ENCODE results near the gene DOCK9.

DOCK9 gene

DNA sequence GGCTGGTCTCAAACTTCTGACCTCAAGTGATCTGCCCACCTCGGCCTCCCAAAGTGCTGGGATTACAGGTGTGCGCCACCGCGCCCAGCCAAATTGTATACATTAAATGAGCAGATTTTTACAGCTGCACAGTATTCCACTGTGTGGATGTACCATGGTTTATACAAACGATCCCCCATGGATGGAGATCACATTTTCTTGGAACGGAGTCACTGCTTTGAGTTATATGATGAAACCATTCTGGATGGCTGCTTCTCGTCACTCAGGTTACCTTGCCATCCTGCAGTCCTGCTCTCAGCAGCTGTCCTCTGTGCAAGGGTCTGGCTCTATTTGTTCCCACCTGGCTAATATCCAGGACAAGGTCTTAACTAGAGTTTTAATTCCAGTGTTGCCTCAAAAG lies 186.3 kb downstream of the DOCK9 start:
- no peak for DNase-seq

GRCh38 chr13:98787996-98788395 lies 189.9 kb downstream of the DOCK9 start:
- no peak for DNase-seq

DNA sequence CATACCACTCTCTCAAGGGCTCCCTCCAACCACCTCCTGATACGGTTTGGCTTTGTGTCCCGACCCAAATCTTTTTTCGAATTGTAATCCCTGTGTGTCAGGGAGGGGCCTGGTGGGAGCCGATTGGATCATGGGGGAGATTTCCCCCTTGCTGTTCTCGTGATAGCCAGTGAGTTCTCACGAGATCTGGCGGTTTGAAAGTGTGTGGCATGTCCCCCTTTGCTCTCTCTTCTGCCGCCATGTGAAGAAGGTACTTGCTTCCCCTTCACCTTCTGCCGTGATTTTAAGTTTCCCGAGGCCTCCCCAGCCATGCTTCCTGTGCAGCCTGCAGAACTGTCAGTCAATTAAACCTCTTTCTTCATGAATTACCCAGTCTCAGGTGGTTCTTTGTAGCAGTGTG lies 190.7 kb downstream of the DOCK9 start:
- DNase-seq = no peak

GRCh38 chr13:98786023-98786422 lies 191.8 kb downstream of the DOCK9 start:
- no peak for DNase-seq

DNA sequence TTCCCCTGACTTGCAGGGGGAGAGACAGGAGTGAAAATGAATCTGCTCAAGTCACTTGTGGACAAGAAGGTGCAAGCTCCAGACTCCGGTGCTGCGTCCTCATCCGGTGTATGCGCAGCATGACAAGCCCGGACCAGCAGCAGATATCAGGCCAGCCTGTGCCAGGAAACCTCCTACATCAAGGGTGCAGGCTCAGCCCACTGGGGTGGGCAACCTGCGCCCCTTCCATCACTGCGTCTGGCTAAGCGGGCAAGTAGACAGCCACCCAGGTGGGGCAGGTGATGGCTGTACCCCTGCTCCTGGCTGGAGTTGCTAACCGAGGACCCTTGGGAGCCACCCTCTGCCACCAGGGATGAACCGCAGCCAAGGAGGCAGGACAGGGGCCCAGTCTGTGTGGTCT lies 192.5 kb downstream of the DOCK9 start:
- DNase-seq = no peak

DNA sequence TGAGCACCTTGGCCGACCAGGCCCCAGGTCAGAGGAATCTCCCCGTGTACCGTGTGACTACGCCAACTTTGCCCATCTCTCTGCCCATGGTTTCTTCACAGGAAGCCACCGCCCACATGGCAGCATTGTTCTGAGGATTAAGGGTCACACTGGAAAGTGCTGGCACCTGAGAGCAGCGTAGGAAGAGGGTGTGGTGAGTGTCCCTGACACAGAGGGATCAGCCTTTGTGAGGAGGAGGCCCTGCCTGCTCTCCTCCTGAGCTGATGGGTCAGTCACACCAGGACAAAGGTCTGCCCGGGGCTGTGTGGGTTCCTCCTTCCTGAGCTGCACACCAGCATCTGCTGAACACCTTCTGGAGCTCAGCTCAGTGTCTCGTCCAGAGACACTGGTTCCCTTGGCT lies 193.2 kb downstream of the DOCK9 start:
- no peak for DNase-seq

GRCh38 chr13:98783856-98784478 lies 193.9 kb downstream of the DOCK9 start:
- no peak for DNase-seq

- DNase-seq = no peak
Measured at GRCh38 chr13:98782654-98783053, 195.2 kb downstream of the DOCK9 start.

- no peak for DNase-seq
Measured at GRCh38 chr13:98781905-98782304, 196.0 kb downstream of the DOCK9 start.

GRCh38 chr13:98781470-98781869 lies 196.4 kb downstream of the DOCK9 start:
- no peak for DNase-seq

DNA sequence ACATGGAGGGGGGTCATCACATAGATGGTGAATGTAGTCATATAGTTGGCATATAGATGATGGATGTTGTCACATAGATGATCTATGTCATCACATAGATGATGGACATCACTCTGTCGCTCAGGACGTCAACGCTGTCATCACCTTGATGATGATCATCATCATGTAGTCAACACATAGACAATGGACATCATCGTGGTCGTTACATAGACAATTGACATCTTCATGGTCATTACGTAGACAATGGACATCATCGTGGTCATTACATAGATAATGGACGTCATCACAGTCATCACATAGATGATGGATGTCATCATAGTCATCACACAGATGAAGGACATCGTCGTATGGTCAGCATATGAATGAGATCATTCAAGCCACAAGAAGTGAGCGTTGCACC lies 196.8 kb downstream of the DOCK9 start:
- no peak for DNase-seq

- DNase-seq = no peak
Measured at GRCh38 chr13:98780451-98780850, 197.4 kb downstream of the DOCK9 start.

DNA sequence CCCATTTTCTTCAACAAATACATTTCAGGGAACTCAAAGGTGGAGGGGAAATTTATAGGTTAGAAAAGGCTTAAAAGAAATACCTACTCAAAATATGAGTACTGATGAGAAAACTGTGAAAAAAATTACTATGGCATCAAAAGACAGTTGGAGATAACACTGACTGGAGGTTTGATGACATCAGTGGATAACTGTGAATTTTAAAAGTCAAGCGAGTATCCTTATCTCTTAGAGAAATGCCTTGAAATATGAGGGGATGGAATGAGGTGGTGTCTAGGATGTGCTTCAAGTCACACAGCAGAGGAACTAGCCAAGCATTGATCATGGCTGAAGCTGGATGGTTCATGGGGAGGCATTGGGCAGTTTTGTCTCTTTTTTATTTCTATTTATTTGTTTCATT lies 198.2 kb downstream of the DOCK9 start:
- no peak for DNase-seq

DNA sequence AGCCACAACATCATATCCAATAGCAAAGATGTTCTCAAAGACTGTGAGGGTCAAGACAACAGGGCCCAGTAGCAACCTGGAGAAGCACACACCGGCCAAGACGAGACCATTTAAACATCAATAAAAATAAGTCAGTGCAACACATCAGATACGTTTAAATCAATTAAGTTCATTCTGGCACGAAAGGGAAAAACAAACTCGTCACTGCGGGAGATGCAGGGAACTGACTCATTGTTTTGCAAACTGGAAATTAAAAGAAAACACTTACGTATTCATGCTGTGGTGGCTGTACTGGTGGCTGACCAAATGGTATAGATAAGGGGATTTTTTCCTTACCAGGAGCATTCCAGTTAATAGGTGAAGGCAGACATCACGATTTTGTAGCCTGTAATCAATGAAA lies 199.1 kb downstream of the DOCK9 start:
- DNase-seq = no peak

- DNase-seq = no peak
Measured at GRCh38 chr13:98776644-98777043, 201.2 kb downstream of the DOCK9 start.

DNA sequence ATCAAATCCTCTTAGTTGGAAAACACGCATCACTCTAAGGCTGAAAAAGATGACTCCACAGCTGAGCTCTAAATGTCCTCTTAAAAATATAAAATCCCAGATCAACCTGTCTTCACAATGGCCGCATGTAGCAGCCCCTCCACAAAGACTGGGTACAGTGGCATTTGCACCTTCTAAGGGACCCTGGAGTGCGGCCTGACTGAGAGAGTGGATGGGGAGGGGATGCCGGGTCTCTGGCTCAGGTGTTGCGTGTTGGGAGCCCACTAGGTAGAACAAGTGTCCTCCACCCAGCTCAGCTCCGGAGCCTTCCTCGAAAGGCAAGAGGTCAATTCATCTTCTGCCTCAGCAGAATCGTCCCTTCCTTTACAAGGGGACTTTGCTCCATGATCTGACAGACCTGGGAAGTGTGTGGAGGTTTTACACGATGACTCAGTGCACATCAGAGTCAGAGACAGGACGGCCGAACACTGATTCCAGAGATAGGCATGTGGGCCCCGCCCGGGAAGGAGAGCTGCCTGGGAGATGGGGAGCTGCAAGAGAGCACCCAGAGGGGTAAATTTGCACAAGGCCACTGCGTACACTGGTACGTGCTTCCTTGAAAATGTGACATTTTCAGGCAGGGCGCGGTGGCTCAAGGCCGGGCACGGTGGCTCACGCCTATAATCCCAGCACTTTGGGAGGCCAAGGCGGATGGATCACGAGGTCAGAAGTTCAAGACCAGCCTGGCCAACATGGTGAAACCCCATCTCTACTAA lies 201.8 kb downstream of the DOCK9 start:
- DNase-seq = no peak

GRCh38 chr13:98775386-98775785 lies 202.5 kb downstream of the DOCK9 start:
- no peak for DNase-seq

DNA sequence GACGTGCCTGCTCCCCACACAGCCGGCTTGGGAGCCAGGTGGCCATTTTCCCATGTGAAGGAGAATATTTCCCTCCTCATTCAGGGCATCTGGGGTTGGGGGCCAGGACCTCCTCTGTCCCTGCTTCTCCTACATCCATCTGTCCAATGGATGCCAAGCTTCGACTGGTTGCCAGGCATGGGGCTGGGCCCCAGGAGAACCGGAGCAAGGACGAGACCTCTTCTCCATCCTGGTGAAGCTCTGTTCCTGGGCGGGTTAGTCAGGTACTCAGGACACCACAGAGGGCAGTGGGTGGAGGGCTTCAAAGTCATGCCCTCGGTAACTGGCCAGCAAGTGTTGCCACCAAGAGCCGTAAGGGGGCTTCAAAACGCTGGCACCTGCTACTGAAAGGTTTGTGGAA lies 203.1 kb downstream of the DOCK9 start:
- DNase-seq = no peak

DNA sequence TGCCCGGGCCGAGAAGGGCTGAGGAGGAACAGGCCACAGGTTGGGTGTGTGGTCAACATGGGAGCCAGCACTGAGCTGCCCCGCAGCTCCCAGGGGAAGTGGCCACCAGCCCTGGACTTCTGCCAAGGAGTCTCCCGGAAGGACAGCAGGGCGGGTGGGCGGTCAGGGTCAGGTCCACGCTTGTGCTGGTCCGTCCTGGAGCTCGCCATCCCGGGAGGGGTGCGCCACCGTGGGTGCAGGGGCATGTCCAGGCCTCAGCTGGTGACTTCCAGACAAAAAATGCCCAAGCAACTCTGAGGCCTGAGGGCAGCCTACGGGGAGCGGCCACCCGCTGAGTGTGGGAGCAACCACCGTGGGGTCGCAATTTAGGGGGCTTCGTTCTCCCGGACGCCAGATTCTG lies 203.9 kb downstream of the DOCK9 start:
- DNase-seq = no peak

GRCh38 chr13:98772794-98773452 lies 204.9 kb downstream of the DOCK9 start:
- no peak for DNase-seq

GRCh38 chr13:98771838-98772611 lies 205.8 kb downstream of the DOCK9 start:
- DNase-seq = no peak

DNA sequence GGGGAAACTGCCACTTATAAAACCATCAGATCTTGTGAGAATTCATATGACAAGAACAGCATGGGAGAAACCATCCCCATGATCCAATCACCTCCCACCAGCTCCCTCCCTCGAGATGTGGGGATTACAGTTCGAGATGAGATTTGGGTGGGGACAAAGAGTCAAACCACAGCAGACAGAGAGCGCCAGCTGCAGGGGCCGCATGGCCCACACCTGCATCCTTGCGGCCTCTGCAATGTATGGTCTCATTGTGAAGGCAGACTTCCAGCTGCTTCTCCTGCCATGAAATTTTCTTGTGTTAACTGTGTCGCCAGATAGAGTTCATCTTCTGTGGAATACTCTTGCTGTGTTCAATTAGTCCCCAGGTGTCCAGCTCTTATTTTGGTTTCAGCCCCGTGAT lies 208.1 kb downstream of the DOCK9 start:
- DNase-seq = no peak

- DNase-seq = no peak
Measured at GRCh38 chr13:98768522-98768921, 209.3 kb downstream of the DOCK9 start.

GRCh38 chr13:98766697-98767096 lies 211.2 kb downstream of the DOCK9 start:
- no peak for DNase-seq

Data from CD4-positive, alpha-beta T cell treated with Interleukin-15 for 1 hour (primary cell).